ENCODE results near the gene ARFIP2. TPM values are rescaled to one million over a fixed set of nuclear protein-coding genes. Genes with fewer than 3 reads are reported as not detected.

Gene ARFIP2
- total and polyA plus RNA-seq, 2 experiments from 2014 or later: 90.1 to 108 TPM

- Histone ChIP-seq H3K27ac (no peak overlapping the region), H3K9me2 (replicated peaks; ENCODE audit: insufficient read depth) (no peaks in the 10 kb centered on the region), H3K4me3 (no peak overlapping the region), H3K79me2 (no peaks in the 10 kb centered on the region), H3K9me3 (ENCODE audit: low read depth) (no peaks in the 10 kb centered on the region), H3K4me2 (no peak overlapping the region), H3K36me3 (replicated peaks; ENCODE audit: insufficient read depth, low read depth) (no peaks in the 10 kb centered on the region), H4K20me1 (ENCODE audit: insufficient read depth, poor library complexity, severe bottlenecking) (no peaks in the 10 kb centered on the region), H3K27me3 (no peaks in the 10 kb centered on the region), H3K4me1 (ENCODE audit: insufficient read depth) (no peaks in the 10 kb centered on the region), H2AFZ (no peak overlapping the region)
- TF ChIP-seq EZH2phosphoT487 (IDR thresholded peaks at IDR 0.05; ENCODE audit: low read depth, severe bottlenecking, unreplicated experiment): no peak
- TF ChIP-seq CTCF (IDR thresholded peaks at IDR 0.05; ENCODE audit: poor library complexity): no peak
- TF ChIP-seq EZH2 (IDR thresholded peaks at IDR 0.05; ENCODE audit: borderline replicate concordance): no peak
- DNase-seq (ENCODE audit: low spot score): no peak
- 94% methylated on average over 3 of the region's 3 CpGs for WGBS (ENCODE audit: low lambda C conversion rate, missing lambda C conversion rate)
Measured at GRCh38 chr11:6502382-6502781, 21.3 kb upstream of the ARFIP2 start.

GRCh38 chr11:6498544-6498943 is 17.4 kb upstream of the ARFIP2 start:
- Histone ChIP-seq H3K4me2 (no peak overlapping the region), H3K36me3 (replicated peaks; ENCODE audit: insufficient read depth, low read depth) (no peaks in the 10 kb centered on the region), H3K4me3 (no peak overlapping the region), H3K27me3 (no peaks in the 10 kb centered on the region), H3K79me2 (no peaks in the 10 kb centered on the region), H4K20me1 (ENCODE audit: insufficient read depth, poor library complexity, severe bottlenecking) (no peaks in the 10 kb centered on the region), H3K9me3 (ENCODE audit: low read depth) (no peaks in the 10 kb centered on the region), H3K27ac (no peak overlapping the region), H3K9me2 (replicated peaks; ENCODE audit: insufficient read depth) (no peaks in the 10 kb centered on the region), H2AFZ (no peak overlapping the region), H3K4me1 (ENCODE audit: insufficient read depth) (no peaks in the 10 kb centered on the region)
- no peak for DNase-seq (ENCODE audit: low spot score)
- TF ChIP-seq CTCF (IDR thresholded peaks at IDR 0.05; ENCODE audit: poor library complexity): no peak
- TF ChIP-seq EZH2 (IDR thresholded peaks at IDR 0.05; ENCODE audit: borderline replicate concordance): no peak
- no peak for TF ChIP-seq EZH2phosphoT487 (IDR thresholded peaks at IDR 0.05; ENCODE audit: low read depth, severe bottlenecking, unreplicated experiment)
- 93% methylated on average over 5 of the region's 5 CpGs for WGBS (ENCODE audit: low lambda C conversion rate, missing lambda C conversion rate)

GRCh38 chr11:6498121-6498520 is 17.0 kb upstream of the ARFIP2 start:
- no peaks in the 10 kb centered on the region for H4K20me1 ChIP-seq (ENCODE audit: insufficient read depth, poor library complexity, severe bottlenecking)
- H3K4me3 ChIP-seq: no peak overlapping the region
- H3K36me3 ChIP-seq (replicated peaks; ENCODE audit: insufficient read depth, low read depth): no peaks in the 10 kb centered on the region
- H3K4me2 ChIP-seq: no peak overlapping the region
- no peak overlapping the region for H2AFZ ChIP-seq
- H3K79me2 ChIP-seq: no peaks in the 10 kb centered on the region
- no peaks in the 10 kb centered on the region for H3K4me1 ChIP-seq (ENCODE audit: insufficient read depth)
- H3K9me2 ChIP-seq (replicated peaks; ENCODE audit: insufficient read depth): no peaks in the 10 kb centered on the region
- no peaks in the 10 kb centered on the region for H3K27me3 ChIP-seq
- 85% methylated on average over 7 of the region's 7 CpGs for WGBS (ENCODE audit: low lambda C conversion rate, missing lambda C conversion rate)
- no peak for DNase-seq (ENCODE audit: low spot score)
- TF ChIP-seq CTCF (IDR thresholded peaks at IDR 0.05; ENCODE audit: poor library complexity) (no peak), EZH2 (IDR thresholded peaks at IDR 0.05; ENCODE audit: borderline replicate concordance) (no peak), EZH2phosphoT487 (IDR thresholded peaks at IDR 0.05; ENCODE audit: low read depth, severe bottlenecking, unreplicated experiment) (no peak)
- no peaks in the 10 kb centered on the region for H3K9me3 ChIP-seq (ENCODE audit: low read depth)
- H3K27ac ChIP-seq: no peak overlapping the region

Data from hepatocyte (in vitro differentiated cells).